Activated CD4-positive, CD25-positive, alpha-beta regulatory T cell treated with anti-CD3 and anti-CD28 coated beads, Interleukin-2, amount 50 U/mL, for 16 hours (primary cell): ENCODE results near the gene MCF2L2.

Experiments
- DNase-seq: peaks from one replicate; pipeline ENCODE4 v3.0.0-alpha.2; 2020; ENCODE audit warnings: low read depth, low spot score

MCF2L2 gene

DNA sequence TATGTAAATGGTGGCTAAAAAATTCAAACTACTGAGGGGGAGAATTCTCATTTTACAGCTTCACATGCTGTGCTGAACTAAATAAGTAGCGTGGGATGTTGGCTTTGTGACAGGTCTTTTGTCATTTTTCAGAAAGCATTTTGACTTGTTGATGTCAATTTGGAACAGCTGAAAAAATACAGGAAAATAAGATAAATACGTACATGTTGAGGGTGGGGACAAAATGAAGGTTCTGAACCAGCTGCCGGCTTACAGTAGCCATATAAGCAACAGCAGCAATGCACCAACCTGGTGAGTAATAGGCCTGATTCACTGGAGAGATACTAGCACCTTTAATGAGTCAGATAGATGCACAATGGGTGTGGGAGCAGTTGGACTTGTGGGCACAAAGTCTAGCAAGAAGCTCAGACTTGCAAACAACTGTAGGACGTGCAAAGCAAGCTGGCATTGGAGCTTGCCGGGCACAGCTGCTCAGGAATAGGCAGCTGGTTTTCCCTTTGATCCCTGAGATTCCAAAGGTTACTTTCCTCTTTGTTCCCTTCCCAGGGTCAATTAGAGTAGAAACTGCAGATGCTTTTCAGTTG, 162.5 kb downstream of the MCF2L2 start:
- no peak for DNase-seq

DNA sequence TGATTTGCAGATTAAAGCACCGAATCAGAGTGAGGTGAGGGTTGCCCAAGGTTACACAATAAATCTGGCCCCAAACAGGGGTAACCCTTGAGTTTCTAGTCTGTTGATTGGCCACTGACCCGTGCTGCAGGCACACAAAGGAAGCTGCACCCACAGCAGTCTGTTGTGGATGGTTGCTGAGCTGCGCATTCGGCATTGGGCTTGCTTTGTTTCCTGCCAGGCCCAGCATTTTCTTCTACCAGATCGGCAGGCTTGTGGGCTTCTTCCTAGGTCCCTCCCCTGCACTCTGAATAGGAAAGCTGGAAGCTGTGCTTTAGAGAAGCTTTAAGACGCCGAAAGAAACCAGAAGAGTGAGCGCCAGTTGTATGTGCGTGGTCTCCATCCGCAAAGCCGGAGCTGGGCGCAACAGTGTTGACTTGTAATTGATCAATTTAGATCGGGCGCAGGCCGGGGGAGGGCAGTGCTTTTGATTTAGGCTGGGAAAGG, 163.2 kb downstream of the MCF2L2 start:
- no peak for DNase-seq

DNA sequence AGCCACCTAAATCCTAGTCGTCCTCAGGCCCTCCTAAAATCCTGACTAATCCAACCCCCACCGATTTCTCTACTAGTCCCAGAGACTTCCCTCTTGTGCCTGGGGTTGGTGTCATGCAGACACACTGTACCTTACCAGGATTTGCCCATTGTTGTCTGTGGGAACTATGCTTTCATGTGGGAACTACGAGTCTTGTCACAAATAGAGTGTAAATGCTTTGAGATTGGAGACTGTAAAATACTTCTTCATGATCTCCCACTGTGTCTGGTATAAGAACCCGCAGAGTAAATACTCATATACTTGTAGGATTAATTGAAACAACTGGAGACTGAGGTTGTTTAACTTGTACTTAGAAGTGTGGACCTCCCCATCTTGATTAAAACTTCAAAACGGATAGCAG, 164.2 kb downstream of the MCF2L2 start:
- DNase-seq: no peak

DNA sequence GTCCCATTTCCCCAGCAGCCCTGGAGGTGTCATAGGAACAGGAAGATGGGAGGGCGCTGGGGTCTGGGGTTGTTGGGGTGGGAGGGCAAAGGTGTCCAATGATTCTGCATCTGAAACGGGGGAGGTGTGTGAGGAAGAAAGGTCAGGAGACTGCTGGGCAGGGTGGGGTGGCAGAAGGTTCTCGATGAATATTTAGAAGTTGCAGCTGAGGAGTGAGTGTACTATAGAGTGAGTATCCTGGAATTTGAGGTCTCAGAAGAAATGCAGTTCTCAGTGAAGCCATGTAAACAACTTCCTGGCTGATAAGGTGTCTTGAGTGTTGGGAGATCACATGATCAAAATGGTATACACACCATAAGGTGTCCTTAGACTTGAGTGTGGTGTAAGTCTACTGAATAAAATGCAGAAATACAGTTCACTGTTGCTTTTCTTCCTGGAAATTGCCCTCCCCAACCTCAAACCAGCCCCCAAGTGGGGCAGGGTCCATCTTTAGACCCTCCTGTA, 165.5 kb downstream of the MCF2L2 start:
- no peak for DNase-seq

DNA sequence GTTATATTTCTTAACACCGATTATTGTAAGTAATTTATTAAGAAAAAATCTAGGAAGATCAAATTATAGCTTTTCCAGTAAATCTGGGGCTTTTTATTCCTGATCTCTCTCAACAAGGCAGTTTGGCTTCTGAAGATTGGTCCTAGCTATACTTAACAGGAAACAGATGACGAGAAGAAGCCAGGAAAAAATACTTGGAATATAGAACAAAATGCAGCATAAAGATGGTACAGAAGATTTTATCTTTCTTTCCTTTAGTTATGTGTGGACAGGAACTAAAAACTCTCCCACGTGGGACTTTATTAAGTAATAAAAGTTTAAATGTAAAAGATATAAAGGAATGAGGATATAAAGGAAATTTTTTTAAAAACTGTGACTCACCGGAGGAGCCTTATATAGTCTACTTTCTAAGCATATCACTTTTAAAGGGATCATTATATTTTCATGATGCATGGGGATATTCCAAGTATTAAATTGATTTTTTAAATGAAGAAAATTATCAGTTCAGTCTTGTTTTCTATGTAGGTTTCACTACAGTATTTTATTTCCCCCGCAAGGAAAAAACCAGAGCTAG, 167.2 kb downstream of the MCF2L2 start:
- no peak for DNase-seq

DNA sequence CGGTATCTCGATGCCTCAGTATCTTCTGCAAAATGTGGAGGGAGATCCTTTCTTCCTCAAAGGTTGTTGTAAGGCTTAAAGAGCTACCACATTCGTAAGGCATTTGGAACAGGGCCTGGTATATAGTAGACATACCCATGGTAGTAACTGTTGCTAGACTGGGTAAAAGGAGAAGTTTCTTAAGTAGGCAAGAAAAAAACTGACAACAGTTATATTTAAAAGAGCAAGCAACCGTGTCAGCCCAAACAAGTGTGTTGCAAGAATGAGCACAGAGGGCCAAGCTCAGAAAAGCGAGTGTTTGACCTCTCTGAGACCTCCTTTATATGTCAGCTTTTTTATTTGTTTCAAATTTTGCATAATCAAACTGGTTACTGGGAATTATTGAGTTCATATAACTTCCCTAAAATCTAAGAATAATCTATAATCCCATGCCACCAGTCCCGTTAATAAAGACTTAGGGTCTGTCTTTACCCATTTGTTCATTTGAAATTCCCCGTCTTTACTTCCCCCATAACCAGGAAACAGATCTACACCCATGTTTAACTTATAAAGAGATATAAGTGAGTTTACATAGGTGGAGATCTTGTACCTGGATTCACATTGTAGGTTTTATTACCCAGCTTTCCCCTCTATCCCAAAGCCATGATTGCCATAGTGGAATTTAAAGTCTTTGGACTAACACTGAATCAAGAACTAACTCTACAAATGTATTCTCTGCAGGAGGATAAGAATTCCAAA, 168.1 kb downstream of the MCF2L2 start:
- DNase-seq: no peak

DNA sequence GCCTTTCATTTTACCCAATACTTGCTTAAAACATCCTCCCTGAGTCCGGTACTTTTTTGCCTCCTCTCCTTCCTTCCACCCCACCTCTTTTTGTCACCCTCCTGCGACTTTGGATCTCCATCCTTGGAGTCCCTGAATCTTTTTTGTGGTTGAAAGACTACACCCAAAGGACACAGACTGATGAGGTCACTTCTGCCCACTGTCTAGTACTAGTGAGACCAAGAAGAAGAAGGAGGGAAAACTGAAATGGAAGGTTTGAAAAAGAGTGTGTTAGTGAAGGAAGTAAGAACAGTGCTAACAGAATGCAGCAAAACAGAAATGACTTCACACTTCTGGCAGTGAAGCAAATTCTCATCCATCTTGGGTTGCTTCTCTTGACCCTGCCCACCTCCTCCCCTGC, 168.8 kb downstream of the MCF2L2 start:
- no peak for DNase-seq

DNA sequence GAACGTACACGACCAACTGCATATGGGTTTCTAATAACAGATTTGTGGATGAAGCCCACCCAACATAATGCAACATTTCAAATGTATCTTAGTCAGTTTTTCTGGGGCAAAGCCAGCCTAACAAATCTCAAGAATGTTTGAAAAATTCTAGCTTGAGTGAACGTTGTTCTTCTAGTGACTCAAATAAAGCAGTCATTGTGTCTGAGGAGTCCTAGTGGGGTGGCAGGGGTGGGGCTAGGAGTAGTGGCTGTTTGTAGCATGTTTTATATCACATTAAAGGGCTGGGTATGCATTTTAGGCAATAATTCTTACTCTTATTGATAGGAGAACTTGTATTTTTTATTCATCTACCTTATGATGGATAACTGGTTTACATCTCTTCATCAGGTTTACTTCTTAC, 169.3 kb downstream of the MCF2L2 start:
- DNase-seq: no peak

DNA sequence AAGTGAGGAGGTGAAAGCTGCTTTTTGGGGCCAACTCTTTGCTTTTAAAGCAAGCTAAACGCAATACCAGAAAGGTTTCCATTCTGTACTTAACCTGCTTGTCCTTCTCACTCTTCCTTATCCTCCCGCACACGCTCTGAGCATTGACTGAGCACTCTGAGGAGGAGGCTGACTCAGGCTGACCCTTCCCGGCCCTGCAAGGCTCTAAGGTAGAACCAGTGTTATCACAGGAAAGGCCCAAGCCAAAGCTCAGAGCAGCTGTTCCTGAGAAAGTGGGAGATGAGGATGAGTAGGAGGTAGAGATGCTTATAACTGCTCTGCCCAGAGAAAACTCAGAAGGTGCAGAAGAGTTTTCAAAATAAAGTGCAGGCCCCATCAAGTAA, 173.1 kb downstream of the MCF2L2 start:
- no peak for DNase-seq

DNA sequence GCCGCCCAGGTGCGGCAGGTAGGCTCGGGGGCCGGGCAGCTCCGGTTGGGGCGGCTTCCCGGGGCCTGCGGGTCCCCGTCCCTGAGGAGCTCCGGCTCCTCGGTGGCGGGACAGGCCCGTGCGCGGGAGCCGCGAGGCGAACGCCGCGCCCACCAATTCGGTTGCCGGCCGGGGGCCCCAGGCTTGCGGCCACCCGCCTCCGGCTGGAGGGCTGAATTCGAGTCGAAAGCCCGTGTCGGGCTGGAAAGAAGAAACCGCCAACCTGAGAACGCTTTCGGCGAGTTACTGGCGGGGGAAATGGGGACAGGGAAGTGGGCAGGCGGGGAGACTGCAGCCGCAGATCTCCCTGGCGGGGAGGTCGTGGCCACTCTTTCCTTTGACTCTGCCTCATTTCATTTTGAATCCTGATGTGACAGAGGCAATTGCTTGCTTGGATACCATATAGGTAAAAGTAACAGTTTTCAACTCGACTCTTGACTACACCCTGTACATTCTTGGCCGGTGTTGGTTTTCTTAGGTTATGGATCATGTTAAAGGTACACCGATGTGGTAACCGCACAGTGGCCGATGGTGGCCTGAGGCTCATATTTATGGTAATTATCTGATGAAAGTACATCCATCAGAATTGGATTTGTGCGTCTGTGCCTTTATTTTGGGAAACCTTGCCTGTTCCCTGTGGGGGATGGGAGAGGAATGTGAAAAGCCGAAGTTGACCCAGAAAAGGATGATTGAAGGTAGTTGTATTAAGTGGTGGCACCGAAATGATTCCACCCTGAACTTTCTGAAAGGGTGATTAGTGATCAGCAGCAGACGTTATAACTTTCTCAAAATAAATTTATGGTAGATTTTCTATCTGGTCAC, 173.7 kb downstream of the MCF2L2 start:
- DNase-seq: no peak

DNA sequence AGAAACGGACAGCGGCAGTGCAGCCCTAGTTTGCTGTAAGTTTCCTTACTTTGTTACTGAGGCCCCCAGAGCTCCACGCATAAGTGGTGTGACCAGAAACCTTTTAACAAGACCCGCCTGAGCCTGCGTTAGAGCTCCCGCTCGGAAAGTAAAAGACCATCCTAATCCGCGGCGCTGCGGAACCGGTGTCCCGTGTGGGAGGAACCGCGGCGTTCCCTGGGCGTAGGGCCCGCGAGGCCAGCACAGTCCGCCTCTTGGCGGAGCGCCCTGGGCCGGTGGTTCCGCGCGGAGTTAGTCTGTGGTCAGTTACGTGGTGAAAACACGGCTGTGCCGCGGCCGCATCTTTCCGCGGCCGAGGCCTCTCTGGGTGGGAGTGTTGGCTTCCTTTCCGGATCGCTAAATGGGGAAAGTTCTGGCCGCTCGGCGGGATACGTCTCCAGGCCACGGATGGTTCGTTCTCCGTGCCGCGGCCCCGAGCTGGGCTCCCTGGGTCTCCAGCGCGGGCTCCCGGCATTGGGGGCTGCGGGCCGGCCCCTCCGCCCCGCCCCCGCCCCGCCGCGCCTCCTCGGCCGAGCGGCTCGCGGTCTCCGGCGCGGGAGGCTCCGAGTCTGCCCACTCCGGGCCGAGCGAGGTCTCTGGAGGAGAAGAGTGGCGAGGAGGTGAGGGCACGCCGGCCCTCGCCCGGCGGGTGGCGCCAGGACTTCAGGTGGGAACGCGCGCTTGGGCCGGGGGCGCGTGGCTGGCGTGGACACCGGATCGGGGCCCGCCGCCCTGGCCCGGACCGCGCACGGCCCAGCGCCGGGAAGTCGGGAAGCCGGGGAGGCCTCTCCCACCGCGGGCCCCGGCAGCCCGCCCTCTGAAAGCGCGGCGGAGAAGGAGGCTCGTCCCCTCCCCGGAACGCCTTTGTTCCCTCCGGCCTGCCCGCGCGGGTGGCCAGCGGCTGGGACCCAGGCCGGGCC, 174.6 kb downstream of the MCF2L2 start:
- DNase-seq: no peak

DNA sequence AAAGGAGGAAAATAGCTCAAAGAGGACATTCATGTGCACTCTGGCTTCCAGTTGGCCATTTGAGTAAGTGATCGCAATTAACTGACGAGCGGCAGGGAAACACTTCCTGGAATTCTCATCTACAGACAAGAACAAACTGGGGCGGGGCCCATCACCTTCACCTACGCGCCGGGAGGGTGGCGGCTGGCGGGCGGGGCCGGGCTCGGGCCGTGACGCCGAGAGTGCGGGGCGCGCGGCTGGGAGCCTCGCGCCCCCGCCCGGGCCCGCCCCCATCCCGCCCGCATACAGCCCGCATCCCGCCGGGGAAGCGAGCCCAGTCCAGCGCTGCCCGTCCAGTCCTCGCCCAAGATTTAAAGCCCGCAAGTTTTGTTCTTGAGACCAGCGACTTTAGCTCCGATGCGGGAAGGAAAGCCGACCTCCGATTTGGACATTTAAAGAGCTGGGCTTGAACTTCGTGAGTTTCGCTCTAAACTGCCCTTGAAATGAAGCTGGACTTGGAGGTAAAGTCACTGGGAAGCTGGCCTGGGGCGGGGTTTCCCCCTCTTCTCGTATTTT, 175.4 kb downstream of the MCF2L2 start, which contains the start of gene B3GNT5:
Gene B3GNT5, plus strand, starts transcription at position 281 of the 555 bp plus-strand sequence. CDS start 16,546 bp downstream, outside the sequence.
- no peak for DNase-seq

DNA sequence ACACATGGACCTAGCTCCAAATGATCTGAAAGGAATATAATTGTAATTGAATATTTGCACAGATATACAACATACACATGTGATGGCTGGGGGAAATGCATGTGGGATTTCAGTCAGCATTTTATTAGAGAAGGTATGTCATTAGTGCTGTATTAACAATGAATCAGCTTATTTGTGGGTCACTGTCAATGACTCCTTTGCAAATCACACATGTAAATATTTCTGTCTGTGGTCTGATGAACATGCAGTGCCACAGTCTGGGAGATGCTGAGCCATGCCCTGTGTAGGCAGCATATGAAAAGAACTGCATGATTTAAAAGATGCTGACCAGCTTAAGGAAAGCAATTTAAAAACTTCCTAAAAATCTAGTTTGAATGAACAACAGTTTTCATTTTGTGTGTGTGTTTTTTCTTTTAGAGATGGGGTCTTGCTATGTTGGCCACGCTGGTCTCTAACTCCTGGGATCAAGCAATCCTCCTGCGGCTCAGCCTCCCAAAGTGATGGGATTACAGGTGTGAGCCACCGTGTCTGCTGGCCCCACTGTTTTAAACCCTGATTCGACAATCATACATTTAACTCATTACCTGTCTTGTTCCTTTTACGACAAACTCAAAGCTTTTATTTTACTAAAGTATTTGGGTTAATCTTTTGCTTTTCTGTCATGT, 176.2 kb downstream of the MCF2L2 start:
- DNase-seq: no peak

DNA sequence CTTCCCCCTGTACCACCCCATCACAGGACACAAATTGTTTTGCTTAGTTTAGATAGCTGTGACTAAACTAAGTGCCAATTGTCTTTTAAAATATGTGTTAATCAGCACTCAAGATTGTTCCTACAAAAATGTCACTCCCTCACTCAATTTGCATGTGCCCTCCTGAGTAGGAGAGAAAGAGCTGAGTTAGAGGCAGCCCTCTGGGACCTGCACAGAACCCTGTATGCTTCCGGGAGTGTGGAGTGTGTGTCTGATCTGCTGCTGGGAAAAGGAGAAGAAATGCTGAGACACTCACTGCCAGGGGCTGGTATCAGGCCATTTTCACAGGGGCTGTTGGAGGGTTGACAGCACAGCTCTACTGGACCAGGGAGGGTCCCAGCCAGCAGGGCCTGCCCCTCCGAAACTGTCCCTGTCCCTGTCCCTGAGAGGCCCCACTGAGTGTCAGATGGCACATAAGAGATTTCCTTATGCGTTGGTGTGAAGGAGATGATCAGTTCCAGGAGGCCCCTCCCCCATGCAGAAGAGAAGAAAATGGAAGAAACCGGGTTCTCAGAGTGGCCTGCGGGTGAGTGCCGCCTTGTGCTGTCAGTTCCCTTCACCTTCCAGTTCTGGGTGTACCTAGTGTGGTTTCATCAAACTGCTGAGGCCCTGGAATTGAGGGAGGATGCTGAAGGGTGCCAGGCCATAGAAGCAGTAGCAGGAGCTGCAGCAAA, 179.3 kb downstream of the MCF2L2 start:
- DNase-seq: no peak

DNA sequence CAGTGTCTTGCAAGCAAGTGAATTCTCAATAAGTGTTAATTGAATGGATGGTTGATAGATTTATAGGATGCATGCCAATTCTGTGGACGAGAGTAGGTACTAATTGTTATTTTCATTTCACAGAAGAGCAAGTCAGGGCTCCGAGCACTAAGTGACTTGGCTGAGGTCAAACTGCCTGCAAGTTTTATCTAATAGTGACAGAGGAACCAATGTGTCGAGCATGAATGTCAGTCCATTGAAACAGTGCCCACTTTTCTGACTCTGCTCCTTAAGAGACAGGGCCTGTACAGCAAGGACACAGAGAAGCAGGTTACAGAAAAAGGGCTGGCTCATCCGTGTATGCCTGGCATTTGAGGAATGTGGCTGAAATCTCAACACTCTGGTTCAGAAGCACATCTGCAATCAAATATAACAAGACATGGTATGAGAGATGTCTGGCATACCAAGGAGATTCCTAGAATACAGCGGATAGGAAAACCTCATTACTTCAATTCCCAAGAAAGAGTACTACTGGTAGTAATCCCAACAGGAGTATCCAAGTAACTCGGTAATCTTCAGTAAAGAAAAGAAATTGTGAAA, 181.3 kb downstream of the MCF2L2 start:
- no peak for DNase-seq

DNA sequence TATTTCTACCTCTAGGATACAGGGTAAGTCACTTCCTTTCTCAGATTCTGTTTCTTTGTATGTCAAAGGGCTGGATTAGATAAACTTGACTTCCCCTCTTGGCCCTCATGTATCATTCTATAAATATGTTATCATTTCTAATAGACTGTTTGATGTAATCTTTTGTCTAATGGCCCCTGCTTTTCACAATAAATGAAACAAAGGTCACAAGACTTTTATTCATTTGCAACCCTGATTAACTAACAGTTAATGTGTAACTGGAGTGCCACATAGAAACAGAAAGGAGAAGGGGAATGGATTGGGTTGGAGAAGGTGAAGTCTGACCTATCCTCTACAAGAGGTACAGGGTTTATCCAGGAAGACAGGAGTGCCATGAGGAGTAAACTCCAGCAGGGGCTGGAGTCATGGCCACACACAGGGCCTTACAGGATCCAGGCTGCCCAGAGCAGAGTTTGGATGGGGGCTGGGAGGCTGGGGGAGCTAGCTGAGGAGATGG, 183.4 kb downstream of the MCF2L2 start:
- DNase-seq: no peak

DNA sequence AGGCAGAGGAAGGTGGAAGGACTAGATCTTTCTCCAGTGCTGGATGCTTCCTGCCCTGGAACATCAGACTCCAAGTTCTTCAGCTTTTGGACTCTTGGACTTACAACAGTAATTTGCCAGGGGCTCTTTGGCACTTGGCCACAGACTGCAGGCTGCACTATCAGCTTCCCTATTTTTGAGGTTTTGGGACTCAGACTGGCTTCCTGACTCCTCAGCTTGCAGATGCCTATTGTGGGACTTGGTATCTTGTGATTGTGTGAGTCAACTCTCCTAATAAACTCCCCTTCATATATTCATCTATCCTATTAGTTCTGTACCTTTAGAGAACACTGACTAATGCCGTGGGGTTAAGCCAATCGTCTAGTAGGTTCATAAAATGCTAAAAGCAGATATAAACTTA, 184.2 kb downstream of the MCF2L2 start:
- DNase-seq: no peak

DNA sequence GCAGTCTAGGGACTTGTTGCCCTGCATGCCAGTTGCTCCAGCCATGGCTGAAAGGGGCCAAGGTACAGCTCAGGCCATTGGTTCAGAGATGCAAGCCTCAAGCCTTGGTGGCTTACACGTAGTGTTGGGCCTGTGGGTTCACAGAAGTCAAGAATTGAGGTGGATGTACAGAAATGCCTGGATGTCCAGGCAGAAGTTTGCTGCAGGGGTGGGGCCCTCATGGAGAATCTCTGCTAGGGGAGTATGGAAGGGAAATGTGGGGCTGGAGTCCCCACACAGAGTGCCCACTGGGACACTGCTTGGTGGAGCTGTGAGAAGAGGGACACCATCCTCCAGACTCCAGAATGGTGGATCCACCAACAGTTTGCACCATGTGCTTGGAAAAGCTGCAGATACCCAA, 186.0 kb downstream of the MCF2L2 start:
- DNase-seq: no peak

DNA sequence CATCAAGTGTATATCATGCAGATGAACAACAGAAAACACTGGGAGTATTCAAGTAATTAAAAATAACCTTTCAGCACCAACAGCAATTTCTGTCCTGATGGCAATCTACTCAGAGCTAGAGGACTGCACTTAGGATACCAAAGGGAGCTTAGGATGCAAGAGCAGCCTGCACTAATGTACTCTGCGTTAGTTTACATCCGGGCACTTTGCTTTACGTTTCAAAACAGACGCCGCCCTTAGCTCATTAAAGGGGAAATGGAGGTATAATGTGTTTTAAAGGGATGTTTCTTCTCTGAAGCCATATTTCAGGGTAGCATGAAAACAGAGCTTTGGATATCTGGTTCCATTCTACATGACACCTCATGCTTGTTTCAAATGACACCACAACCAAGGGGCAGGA, 189.4 kb downstream of the MCF2L2 start:
- DNase-seq: no peak
